WERI-Rb-1 (cell line): Measurements from ENCODE around the gene SETSIP.

Source experiments
- DNase-seq: peaks from one replicate; pipeline ENCODE4 v3.0.0-alpha.2; 2020
- H3K27ac ChIP-seq: fragments of 250-450 bp; sonication (Bioruptor Pico); 2 replicates; pipeline ENCODE4 v1.5.1; 2020; ENCODE audit warnings: mild to moderate bottlenecking, moderate library complexity
- H3K27me3 ChIP-seq: fragments of 250-450 bp; sonication (Bioruptor Pico); 2 replicates; pipeline ENCODE4 v1.5.1; 2021; ENCODE audit warnings: mild to moderate bottlenecking, low read depth, moderate library complexity; ENCODE audit not compliant: insufficient read depth, severe bottlenecking
- H3K36me3 ChIP-seq: fragments of 250-450 bp; sonication (Bioruptor Pico); 2 replicates; pipeline ENCODE4 v1.5.1; 2020; ENCODE audit warnings: mild to moderate bottlenecking, moderate library complexity
- H3K4me3 ChIP-seq: 2 replicates; pipeline ENCODE4 v1.5.1; 2011; ENCODE audit warnings: low read depth, mild to moderate bottlenecking, control low read depth, low read length
- H3K9me3 ChIP-seq: fragments of 250-450 bp; sonication (Bioruptor Pico); 2 replicates; pipeline ENCODE4 v1.5.1; 2021; ENCODE audit warnings: mild to moderate bottlenecking, moderate library complexity; ENCODE audit not compliant: severe bottlenecking
- TF ChIP-seq, protein P1 (sequence below): IDR thresholded peaks from 2 replicates; pipeline ENCODE4 v1.5.1; 2011; ENCODE audit warnings: low read depth, mild to moderate bottlenecking, control low read depth, inconsistent platforms, low read length

Gene SETSIP, protein sequence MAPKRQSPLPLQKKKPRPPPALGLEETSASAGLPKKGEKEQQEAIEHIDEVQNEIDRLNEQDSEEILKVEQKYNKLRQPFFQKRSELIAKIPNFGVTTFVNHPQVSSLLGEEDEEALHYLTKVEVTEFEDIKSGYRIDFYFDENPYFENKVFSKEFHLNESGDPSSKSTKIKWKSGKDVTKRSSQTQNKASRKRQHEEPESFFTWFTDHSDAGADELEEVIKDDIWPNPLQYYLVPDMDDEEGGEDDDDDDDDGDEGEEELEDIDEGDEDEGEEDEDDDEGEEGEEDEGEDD

DNA sequence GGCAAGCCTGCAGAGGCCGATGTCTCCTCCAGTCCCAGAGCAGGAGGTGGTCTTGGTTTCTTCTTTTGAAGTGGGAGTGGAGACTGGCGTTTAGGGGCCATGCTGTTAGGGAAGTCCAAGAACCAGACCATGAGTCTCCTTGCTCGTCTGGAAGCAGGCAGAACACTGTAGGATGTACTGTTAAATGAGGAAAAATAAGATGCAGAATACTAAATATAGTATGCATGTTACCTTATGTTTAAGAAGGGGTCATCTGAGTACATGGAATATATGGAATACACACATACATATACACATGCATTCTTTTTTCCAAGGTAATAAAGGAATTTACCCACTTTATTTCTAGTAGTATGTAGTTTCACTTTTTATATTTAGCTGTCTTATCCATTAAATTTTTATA lies at the start of gene SETSIP:
Gene SETSIP (minus strand): TSS at position 101 of the 400 bp plus-strand sequence. CDS start 0 bp downstream, at position 101.
- peaks cover 2% of the 10 kb centered on the region; the same call in 1 of the 2 replicates for H3K36me3 ChIP-seq
- DNase-seq = no peak
- H3K27me3 ChIP-seq = no peaks in the 10 kb centered on the region
- no peak within 1 kb of the TSS for H3K27ac ChIP-seq
- TF ChIP-seq, protein P1, sequence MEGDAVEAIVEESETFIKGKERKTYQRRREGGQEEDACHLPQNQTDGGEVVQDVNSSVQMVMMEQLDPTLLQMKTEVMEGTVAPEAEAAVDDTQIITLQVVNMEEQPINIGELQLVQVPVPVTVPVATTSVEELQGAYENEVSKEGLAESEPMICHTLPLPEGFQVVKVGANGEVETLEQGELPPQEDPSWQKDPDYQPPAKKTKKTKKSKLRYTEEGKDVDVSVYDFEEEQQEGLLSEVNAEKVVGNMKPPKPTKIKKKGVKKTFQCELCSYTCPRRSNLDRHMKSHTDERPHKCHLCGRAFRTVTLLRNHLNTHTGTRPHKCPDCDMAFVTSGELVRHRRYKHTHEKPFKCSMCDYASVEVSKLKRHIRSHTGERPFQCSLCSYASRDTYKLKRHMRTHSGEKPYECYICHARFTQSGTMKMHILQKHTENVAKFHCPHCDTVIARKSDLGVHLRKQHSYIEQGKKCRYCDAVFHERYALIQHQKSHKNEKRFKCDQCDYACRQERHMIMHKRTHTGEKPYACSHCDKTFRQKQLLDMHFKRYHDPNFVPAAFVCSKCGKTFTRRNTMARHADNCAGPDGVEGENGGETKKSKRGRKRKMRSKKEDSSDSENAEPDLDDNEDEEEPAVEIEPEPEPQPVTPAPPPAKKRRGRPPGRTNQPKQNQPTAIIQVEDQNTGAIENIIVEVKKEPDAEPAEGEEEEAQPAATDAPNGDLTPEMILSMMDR = no peak
- H3K4me3 ChIP-seq = no peak within 1 kb of the TSS
- no peaks in the 10 kb centered on the region for H3K9me3 ChIP-seq

DNA sequence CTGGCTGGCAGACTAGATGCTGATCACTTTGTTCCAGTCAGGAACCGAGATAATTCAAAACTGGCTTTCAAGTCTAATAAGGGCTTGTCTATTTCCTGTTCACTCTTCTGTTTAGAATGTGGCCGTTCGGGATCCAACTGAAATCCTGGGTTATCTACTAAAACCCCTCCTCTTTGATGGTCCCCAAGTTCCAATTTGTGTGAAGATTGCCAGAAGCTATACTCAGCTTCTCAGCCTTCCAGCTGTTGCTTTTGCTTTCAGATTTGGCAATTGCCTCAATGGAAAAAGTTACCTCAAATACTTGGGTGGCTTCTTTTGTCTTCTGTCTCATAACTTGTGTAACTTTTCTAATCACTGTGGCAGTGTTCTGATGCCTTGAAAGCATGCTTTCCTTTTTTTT lies 48.7 kb upstream of the SETSIP start:
- Histone ChIP-seq H3K4me3 (no peak overlapping the region), H3K27me3 (no peaks in the 10 kb centered on the region), H3K27ac (no peak overlapping the region), H3K9me3 (no peaks in the 10 kb centered on the region), H3K36me3 (no peaks in the 10 kb centered on the region)
- no peak for DNase-seq
- TF ChIP-seq, protein P1 = no peak

DNA sequence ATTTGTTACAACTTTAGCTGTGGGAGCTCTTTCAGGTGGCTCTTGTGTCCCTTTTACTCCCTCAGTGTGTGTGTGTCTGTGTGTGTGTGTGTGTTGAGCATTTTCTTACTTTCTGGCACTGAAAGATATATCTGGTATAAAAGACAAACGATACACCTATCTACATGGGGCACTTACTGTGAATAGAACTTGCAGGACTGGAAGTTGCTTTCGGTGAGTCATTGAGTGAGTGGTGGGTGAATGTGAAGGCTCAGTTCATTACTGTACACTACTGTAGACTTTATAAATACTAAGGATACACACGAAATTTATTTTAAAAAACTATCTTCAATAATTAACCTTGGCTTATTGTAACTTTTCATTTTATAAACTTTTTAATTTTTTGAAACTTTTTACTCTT lies 43.6 kb upstream of the SETSIP start:
- no peaks in the 10 kb centered on the region for H3K36me3 ChIP-seq
- H3K4me3 ChIP-seq = no peak overlapping the region
- H3K27me3 ChIP-seq = no peaks in the 10 kb centered on the region
- TF ChIP-seq, protein P1 = no peak
- no peak for DNase-seq
- H3K9me3 ChIP-seq = no peaks in the 10 kb centered on the region
- H3K27ac ChIP-seq = no peak overlapping the region

DNA sequence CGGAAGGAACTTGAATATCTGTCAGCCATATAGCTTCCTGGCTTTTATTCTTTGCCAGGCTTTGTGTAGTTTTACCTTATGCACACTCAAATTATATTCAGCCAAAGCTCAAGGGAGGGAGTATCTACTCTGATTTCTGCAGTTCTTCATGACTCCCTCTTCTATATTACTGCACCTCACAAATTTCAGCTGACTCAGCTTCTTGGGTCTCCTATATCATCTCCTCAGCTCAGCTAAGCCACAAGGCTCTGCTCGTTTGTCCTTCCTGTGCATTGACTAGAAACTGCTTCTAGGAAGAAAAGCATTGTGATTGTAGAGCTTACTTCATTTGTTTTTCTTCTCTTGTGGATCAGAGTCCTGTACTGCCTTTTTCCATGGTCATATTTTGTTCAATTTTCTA lies 42.3 kb upstream of the SETSIP start:
- no peaks in the 10 kb centered on the region for H3K9me3 ChIP-seq
- TF ChIP-seq, protein P1 = no peak
- no peaks in the 10 kb centered on the region for H3K27me3 ChIP-seq
- no peaks in the 10 kb centered on the region for H3K36me3 ChIP-seq
- H3K4me3 ChIP-seq = no peak overlapping the region
- DNase-seq = no peak
- no peak overlapping the region for H3K27ac ChIP-seq

DNA sequence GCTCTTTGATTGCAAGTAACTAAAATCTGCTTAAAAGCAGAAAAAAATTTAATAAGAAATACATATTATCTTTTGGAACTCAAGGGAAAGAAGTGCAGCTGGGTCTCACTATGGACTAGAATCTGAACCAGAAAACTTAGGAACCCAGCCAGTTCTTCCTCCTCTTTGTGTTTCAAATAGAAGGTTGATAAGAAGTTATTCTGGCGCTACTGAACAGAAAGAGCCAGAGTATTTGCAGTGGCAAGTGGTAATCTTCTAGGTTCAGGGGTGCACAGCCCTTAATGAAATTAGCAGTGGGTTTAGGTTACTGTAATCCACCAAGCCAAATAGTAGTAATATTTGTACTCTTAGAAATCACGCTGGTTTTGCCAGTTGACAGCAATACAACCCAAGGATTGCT lies 33.4 kb upstream of the SETSIP start:
- no peak for DNase-seq
- H3K9me3 ChIP-seq = no peaks in the 10 kb centered on the region
- H3K4me3 ChIP-seq = no peak overlapping the region
- no peaks in the 10 kb centered on the region for H3K36me3 ChIP-seq
- H3K27me3 ChIP-seq = no peaks in the 10 kb centered on the region
- TF ChIP-seq, protein P1 = no peak
- H3K27ac ChIP-seq = no peak overlapping the region
